Measurements from ENCODE around the gene C1QC. TPM values are rescaled to one million over a fixed set of nuclear protein-coding genes. Genes with fewer than 3 reads are reported as not detected.
"Not testable (repeated sequence)": the region's sequence is repeated elsewhere in the genome, so short reads cannot be mapped to it uniquely, and the experiment has no call there.

The C1QC gene
- total RNA-seq, 1 donor from 2014 or later = 11.7 TPM

GRCh38 chr1:22651941-22652856 is 8.8 kb downstream of the C1QC start:
- ATAC-seq = no peak

- ATAC-seq = no peak
These were observed 9.5 kb downstream of the C1QC start, which contains the start of gene C1QB for GRCh38 chr1:22652881-22653316. Gene C1QB, plus strand, starts transcription at chr1:22653236. Its CDS starts 6,227 bp downstream, at chr1:22659463.

GRCh38 chr1:22654692-22655091 is 11.3 kb downstream of the C1QC start:
- ATAC-seq = no peak

- ATAC-seq = no peak
These were observed 15.1 kb downstream of the C1QC start for GRCh38 chr1:22658385-22659163.

- no peak for ATAC-seq
These were observed 17.3 kb downstream of the C1QC start for GRCh38 chr1:22660716-22661241.

GRCh38 chr1:22661880-22662279 is 18.4 kb downstream of the C1QC start:
- ATAC-seq = no peak

- ATAC-seq = no peak
These were observed 18.9 kb downstream of the C1QC start for GRCh38 chr1:22662318-22662717.

GRCh38 chr1:22662986-22663408 is 19.6 kb downstream of the C1QC start:
- ATAC-seq = no peak

- ATAC-seq = no peak
These were observed 22.3 kb downstream of the C1QC start for GRCh38 chr1:22665752-22666151.

- no peak for ATAC-seq
These were observed 23.0 kb downstream of the C1QC start for GRCh38 chr1:22666412-22666811.

GRCh38 chr1:22668840-22669239 is 25.4 kb downstream of the C1QC start:
- not testable (repeated sequence) for ATAC-seq

GRCh38 chr1:22670352-22670975 is 27.0 kb downstream of the C1QC start:
- no peak for ATAC-seq

- no peak for ATAC-seq
These were observed 28.6 kb downstream of the C1QC start for GRCh38 chr1:22671999-22672398.

GRCh38 chr1:22673486-22674409 is 30.3 kb downstream of the C1QC start:
- peak; percentile 29 for ATAC-seq

GRCh38 chr1:22674410-22674749 is 30.9 kb downstream of the C1QC start:
- ATAC-seq = no peak

GRCh38 chr1:22676151-22676550 is 32.7 kb downstream of the C1QC start:
- ATAC-seq = not testable (repeated sequence)

- ATAC-seq = no peak
These were observed 33.6 kb downstream of the C1QC start for GRCh38 chr1:22676916-22677583.

GRCh38 chr1:22677931-22678896 is 34.8 kb downstream of the C1QC start:
- ATAC-seq = no peak

GRCh38 chr1:22680726-22681125 is 37.3 kb downstream of the C1QC start:
- no peak for ATAC-seq
